HepG2 (cell line): ENCODE data around the gene RBM45. TPM values are rescaled to one million over a fixed set of nuclear protein-coding genes. Genes with fewer than 3 reads are reported as not detected.

Experiments
- FOXO1 ChIP-seq: sonication (generic); formaldehyde crosslinking; IDR thresholded peaks from 2 replicates; pipeline ENCODE4 v1.4.0; 2020; ENCODE audit warnings: missing genetic modification reagents
- HMGA1 ChIP-seq: sonication (generic); formaldehyde crosslinking; conservative IDR thresholded peaks from 2 replicates; pipeline ENCODE4 v1.4.0; 2020; ENCODE audit warnings: missing genetic modification reagents
- IKZF1 ChIP-seq: fragments of 450-650 bp; IDR thresholded peaks from 2 replicates; pipeline ENCODE4 v1.7.1; 2016
- MED13 ChIP-seq: sonication (generic); formaldehyde crosslinking; IDR thresholded peaks from 2 replicates; pipeline ENCODE4 v1.5.0; 2020; ENCODE audit warnings: missing genetic modification reagents
- MEIS2 ChIP-seq: sonication (generic); formaldehyde crosslinking; IDR thresholded peaks from 2 replicates; pipeline ENCODE4 v1.9.0; 2021; ENCODE audit warnings: mild to moderate bottlenecking, missing genetic modification reagents
- MTA1 ChIP-seq: sonication (generic); formaldehyde crosslinking; IDR thresholded peaks from 2 replicates; pipeline ENCODE4 v1.4.0; 2020; ENCODE audit warnings: missing genetic modification reagents, mild to moderate bottlenecking, borderline replicate concordance
- NFE2L2 ChIP-seq: fragments of 150-350 bp; IDR thresholded peaks from 2 replicates; pipeline ENCODE4 v1.6.1; 2014; ENCODE audit warnings: low read length
- SMARCE1 ChIP-seq: fragments of 450-650 bp; IDR thresholded peaks from 2 replicates; pipeline ENCODE4 v1.6.1; 2017; ENCODE audit warnings: borderline replicate concordance
- SRSF4 ChIP-seq: fragments of 200-400 bp; formaldehyde crosslinking; IDR thresholded peaks from one replicate; pipeline ENCODE4 v1.6.1; 2018; ENCODE audit warnings: mild to moderate bottlenecking, low read depth, low read length, moderate library complexity; ENCODE audit not compliant: poor library complexity, severe bottlenecking
- ZBTB7B ChIP-seq: sonication (generic); formaldehyde crosslinking; IDR thresholded peaks from 2 replicates; pipeline ENCODE4 v1.4.0; 2020; ENCODE audit warnings: missing genetic modification reagents
- ZC3H13 ChIP-seq: sonication (generic); formaldehyde crosslinking; IDR thresholded peaks from 2 replicates; pipeline ENCODE4 v1.8.1; 2023; ENCODE audit warnings: mild to moderate bottlenecking, missing genetic modification reagents, moderate library complexity
- ZNF207 ChIP-seq: fragments of 450-650 bp; IDR thresholded peaks from 2 replicates; pipeline ENCODE4 v1.6.1; 2016; ENCODE audit warnings: antibody characterized with exemption, borderline replicate concordance
- ZNF382 ChIP-seq: sonication (generic); formaldehyde crosslinking; IDR thresholded peaks from 2 replicates; pipeline ENCODE4 v1.5.0; 2020; ENCODE audit warnings: missing genetic modification reagents, mild to moderate bottlenecking, borderline replicate concordance
- ZNF451 ChIP-seq: sonication (generic); formaldehyde crosslinking; IDR thresholded peaks from 2 replicates; pipeline ENCODE4 v1.5.0; 2020; ENCODE audit warnings: mild to moderate bottlenecking, missing genetic modification reagents
- ZNF550 ChIP-seq: sonication (generic); formaldehyde crosslinking; IDR thresholded peaks from 2 replicates; pipeline ENCODE4 v1.4.0; 2020; ENCODE audit warnings: mild to moderate bottlenecking, missing genetic modification reagents, borderline replicate concordance
- ZNF781 ChIP-seq: sonication (generic); formaldehyde crosslinking; IDR thresholded peaks from 2 replicates; pipeline ENCODE4 v1.5.1; 2020; ENCODE audit warnings: borderline replicate concordance, mild to moderate bottlenecking, missing genetic modification reagents; ENCODE audit errors: not compliant biosample characterization
- polyA plus RNA-seq, 8 experiments: library from polyadenylated mRNA; depleted of rRNA in 3 of 8; stranded (reverse) in 7 of 8; unstranded in 1 of 8; fragments of >200 nt; fragmentation: Illumina TruSeq in 4 of 8; extraction: Trizol in 4 of 8; gene quantifications; 2 replicates each; pipeline versions ENCODE4 v1.2.1 to v1.2.3, GENCODE V29; 2011 to 2016; ENCODE audit warnings: low read depth in 4 of 8, missing spikeins in 1 of 8, mixed read lengths in 1 of 8; ENCODE audit not compliant: insufficient read depth in 1 of 8
- total RNA-seq, 5 experiments: library from RNA; depleted of rRNA; stranded (reverse); fragments of >200 nt; fragmentation: Illumina TruSeq; extraction: Trizol; gene quantifications; 2 replicates each; pipeline ENCODE4 v1.2.3, GENCODE V29; 2016; ENCODE audit warnings: low read depth in 1 of 5
- TF ChIP-seq, protein P1 (sequence below): sonication (generic); formaldehyde crosslinking; IDR thresholded peaks from 2 replicates; pipeline ENCODE4 v1.5.0; 2020; ENCODE audit warnings: mild to moderate bottlenecking, missing genetic modification reagents
- TF ChIP-seq, protein P2 (sequence below): sonication (generic); formaldehyde crosslinking; IDR thresholded peaks from 2 replicates; pipeline ENCODE4 v1.4.0; 2020; ENCODE audit warnings: missing genetic modification reagents, borderline replicate concordance
- TF ChIP-seq, protein P3 (sequence below): sonication (generic); formaldehyde crosslinking; IDR thresholded peaks from 2 replicates; pipeline ENCODE4 v1.4.0; 2020; ENCODE audit warnings: missing genetic modification reagents

The RBM45 gene
- total and polyA plus RNA-seq, 2 of the 13 experiments (the other 11 are each of a cell fraction or from before 2014, with no cell fraction given), result 5.7 to 25.2 TPM

DNA sequence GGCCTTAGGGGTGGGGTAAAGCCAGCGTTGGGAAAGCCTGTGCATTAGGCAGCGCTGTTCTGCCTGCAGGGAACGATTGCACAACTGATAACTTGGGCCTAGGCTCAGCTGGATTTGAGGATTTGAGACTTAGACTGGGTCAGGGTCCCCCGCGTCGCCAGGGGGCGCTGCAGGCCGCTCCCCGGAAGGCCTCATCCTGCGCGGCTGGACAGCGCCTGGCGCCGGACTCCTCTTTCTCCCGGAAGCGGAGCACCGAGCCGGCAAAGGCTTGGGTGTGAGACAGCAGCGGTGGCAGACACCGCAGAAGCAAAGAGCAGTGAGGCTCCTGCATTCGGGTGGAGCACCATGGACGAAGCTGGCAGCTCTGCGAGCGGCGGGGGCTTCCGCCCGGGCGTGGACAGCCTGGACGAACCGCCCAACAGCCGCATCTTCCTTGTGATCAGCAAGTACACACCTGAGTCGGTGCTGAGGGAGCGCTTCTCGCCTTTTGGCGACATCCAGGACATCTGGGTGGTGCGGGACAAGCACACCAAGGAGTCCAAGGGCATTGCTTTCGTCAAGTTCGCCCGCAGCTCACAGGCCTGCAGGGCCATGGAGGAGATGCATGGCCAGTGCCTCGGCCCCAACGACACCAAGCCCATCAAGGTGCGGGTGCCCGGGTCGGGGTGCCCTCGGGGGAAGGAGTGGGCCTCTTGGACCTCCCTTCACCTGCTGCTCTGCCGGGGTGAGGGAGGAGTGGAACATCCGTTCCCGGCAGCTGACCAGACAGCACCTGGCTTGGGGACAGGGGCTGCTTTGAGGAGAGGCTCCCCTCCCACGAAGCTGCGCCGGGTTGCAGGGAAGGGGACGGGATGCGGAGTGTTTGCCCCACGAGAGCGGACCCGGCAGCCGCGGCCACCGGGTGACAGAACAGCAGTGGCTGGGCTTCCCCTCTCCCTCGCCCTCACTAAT lies at the start of gene RBM45 (continued):
- TF ChIP-seq ZNF207 (no peak), IKZF1 (no peak), ZNF781 (CRISPR knock-in tag) (peak; percentile 96), MTA1 (peak; percentile 96), NFE2L2 (no peak; the same call in 1 of the 2 replicates), ZBTB7B (peak; percentile 91), SRSF4 (no peak), FOXO1 (peak; percentile 19; the same call in 1 of the 2 replicates), SMARCE1 (no peak), ZNF382 (CRISPR knock-in tag) (no peak), ZNF451 (no peak; the same call in 1 of the 2 replicates), HMGA1 (no peak), MED13 (CRISPR knock-in tag) (no peak), ZNF550 (no peak), ZC3H13 (CRISPR knock-in tag) (peak; percentile 88), MEIS2 (CRISPR knock-in tag) (peak; percentile 62; the same call in 1 of the 2 replicates)
- TF ChIP-seq, protein P1, sequence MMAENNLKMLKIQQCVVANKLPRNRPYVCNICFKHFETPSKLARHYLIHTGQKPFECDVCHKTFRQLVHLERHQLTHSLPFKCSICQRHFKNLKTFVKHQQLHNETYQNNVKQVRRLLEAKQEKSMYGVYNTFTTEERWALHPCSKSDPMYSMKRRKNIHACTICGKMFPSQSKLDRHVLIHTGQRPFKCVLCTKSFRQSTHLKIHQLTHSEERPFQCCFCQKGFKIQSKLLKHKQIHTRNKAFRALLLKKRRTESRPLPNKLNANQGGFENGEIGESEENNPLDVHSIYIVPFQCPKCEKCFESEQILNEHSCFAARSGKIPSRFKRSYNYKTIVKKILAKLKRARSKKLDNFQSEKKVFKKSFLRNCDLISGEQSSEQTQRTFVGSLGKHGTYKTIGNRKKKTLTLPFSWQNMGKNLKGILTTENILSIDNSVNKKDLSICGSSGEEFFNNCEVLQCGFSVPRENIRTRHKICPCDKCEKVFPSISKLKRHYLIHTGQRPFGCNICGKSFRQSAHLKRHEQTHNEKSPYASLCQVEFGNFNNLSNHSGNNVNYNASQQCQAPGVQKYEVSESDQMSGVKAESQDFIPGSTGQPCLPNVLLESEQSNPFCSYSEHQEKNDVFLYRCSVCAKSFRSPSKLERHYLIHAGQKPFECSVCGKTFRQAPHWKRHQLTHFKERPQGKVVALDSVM, result peak; percentile 79
- TF ChIP-seq, protein P2, sequence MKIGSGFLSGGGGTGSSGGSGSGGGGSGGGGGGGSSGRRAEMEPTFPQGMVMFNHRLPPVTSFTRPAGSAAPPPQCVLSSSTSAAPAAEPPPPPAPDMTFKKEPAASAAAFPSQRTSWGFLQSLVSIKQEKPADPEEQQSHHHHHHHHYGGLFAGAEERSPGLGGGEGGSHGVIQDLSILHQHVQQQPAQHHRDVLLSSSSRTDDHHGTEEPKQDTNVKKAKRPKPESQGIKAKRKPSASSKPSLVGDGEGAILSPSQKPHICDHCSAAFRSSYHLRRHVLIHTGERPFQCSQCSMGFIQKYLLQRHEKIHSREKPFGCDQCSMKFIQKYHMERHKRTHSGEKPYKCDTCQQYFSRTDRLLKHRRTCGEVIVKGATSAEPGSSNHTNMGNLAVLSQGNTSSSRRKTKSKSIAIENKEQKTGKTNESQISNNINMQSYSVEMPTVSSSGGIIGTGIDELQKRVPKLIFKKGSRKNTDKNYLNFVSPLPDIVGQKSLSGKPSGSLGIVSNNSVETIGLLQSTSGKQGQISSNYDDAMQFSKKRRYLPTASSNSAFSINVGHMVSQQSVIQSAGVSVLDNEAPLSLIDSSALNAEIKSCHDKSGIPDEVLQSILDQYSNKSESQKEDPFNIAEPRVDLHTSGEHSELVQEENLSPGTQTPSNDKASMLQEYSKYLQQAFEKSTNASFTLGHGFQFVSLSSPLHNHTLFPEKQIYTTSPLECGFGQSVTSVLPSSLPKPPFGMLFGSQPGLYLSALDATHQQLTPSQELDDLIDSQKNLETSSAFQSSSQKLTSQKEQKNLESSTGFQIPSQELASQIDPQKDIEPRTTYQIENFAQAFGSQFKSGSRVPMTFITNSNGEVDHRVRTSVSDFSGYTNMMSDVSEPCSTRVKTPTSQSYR, result peak; percentile 33; the same call in 1 of the 2 replicates
- TF ChIP-seq, protein P3, sequence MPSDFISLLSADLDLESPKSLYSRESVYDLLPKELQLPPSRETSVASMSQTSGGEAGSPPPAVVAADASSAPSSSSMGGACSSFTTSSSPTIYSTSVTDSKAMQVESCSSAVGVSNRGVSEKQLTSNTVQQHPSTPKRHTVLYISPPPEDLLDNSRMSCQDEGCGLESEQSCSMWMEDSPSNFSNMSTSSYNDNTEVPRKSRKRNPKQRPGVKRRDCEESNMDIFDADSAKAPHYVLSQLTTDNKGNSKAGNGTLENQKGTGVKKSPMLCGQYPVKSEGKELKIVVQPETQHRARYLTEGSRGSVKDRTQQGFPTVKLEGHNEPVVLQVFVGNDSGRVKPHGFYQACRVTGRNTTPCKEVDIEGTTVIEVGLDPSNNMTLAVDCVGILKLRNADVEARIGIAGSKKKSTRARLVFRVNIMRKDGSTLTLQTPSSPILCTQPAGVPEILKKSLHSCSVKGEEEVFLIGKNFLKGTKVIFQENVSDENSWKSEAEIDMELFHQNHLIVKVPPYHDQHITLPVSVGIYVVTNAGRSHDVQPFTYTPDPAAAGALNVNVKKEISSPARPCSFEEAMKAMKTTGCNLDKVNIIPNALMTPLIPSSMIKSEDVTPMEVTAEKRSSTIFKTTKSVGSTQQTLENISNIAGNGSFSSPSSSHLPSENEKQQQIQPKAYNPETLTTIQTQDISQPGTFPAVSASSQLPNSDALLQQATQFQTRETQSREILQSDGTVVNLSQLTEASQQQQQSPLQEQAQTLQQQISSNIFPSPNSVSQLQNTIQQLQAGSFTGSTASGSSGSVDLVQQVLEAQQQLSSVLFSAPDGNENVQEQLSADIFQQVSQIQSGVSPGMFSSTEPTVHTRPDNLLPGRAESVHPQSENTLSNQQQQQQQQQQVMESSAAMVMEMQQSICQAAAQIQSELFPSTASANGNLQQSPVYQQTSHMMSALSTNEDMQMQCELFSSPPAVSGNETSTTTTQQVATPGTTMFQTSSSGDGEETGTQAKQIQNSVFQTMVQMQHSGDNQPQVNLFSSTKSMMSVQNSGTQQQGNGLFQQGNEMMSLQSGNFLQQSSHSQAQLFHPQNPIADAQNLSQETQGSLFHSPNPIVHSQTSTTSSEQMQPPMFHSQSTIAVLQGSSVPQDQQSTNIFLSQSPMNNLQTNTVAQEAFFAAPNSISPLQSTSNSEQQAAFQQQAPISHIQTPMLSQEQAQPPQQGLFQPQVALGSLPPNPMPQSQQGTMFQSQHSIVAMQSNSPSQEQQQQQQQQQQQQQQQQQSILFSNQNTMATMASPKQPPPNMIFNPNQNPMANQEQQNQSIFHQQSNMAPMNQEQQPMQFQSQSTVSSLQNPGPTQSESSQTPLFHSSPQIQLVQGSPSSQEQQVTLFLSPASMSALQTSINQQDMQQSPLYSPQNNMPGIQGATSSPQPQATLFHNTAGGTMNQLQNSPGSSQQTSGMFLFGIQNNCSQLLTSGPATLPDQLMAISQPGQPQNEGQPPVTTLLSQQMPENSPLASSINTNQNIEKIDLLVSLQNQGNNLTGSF, result no peak
